NCI-H82 (cell line): ENCODE results near the gene HAUS7.

ENCODE experiments used
- DNase-seq: peaks from one replicate; lab custom pipeline; 2025; lab: John Stamatoyannopoulos, UW

HAUS7 gene

GRCh38 chrX:153476666-153477363, 6.4 kb upstream of the HAUS7 start:
- DNase-seq: peak; percentile 86

GRCh38 chrX:153475751-153476281, 5.4 kb upstream of the HAUS7 start:
- DNase-seq: peak; percentile 37

DNA sequence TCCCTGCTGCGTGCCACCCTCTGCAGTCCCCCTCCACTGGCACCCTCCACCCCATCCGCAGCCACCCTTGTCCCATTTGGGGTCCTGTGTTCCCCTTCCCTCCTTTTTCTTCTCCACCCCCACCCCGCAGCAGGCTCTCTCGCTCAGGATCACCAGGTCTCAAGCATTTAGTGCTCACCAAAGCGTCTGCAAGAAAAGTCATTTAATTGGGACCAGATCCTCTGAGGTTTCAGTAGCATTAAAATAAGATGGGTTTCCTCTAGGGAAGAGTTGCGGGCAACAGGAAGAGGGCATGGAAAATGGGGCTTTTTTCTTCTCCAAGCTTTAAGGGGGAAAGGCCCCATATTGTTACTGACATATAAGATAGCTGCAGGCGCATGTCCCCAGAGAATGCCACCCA, 4.9 kb upstream of the HAUS7 start:
- DNase-seq: no peak

DNA sequence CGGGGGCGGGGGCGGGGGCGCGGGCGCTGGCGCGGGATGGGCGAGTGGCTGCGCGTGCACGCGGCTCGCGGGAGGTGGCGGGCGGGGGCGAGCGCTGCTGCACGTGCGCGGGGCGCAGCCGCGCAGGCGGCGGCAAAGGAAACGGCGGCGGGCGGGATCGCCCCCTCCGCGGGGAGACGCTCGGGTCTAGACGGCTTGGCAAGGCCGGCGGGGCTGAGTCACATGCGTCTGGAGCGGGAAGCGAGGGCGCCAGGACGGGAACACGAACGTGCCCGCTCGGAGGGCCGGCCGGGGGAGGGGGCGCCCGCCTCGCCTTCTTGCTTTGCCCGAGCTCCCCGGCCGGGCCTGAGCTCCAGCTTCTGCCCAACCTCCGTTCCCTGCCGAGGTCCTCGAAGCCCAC, 4.3 kb upstream of the HAUS7 start:
- DNase-seq: no peak

DNA sequence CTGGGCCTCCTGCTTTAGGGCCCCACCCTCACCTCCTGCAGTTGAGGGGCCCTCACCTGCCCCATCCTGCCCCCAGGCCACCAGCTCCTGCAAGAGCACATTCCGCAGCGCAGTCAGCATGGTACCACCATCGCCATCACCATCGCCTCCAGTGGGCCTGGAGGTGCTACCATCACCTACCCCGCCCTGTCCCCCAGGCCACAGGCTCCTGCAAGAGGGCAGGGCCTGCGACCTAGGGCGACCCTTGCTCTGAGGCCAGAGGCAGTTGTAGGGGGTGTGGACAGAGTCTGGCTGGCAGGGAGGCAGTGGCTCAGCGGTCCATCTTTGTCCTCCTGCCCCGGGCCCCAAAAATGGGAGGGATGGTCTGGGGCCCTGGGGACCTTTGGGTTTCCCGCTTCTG, 3.9 kb upstream of the HAUS7 start:
- DNase-seq: no peak

DNA sequence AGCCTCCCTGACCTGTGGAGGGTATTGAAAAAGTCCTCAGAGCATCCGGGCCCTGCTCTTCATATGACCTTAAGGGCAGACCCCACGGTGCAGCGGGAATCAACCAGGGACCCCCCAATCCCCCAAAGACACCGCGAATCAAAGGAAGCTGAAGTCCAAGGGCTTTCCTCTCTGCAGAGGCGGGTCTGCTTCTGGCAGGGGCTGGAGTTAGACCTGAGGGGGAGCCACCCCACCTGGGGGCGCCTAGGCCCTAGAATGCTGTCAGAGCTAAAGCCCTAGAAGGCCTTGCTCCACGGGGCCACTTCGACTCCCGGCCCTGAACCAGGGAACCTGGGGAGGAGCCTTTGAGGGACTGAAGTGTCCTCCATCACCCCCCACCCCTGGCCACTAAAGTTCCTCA, 2.8 kb upstream of the HAUS7 start:
- no peak for DNase-seq

- no peak for DNase-seq
Observed at GRCh38 chrX:153471663-153472280, 1.4 kb upstream of the HAUS7 start.

- peak; percentile 55 for DNase-seq
Observed at GRCh38 chrX:153469811-153470410, 465 bp downstream of the HAUS7 start.

DNA sequence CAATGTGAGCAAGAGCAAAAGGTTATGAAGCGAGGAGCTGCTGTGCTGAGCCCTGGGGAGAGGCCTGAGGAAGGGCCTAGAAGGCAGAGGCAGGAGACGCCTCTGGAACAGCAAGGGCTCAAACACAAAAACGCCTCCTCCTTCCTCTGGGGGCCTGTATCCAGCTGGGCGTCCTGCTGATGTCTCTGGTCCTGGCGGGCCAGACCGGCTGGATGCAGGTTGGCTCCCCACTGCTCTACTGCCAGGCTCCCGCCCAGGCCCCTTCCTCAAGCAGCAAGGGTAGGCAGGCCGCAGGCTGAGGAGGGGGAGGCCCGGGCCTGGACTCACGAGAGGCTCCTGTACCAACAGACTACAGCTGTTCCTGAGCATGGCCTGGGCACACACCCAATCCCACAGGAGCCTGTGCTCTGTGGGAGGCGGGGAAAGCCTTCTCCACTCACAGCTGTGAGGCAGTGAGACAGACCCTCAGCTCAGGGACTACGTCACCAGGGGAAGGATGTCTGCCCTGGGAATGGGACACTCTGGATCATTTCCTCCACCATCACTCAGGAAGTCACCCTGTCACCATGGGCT, 2.3 kb downstream of the HAUS7 start:
- DNase-seq: no peak

- no peak for DNase-seq
Observed at GRCh38 chrX:153465691-153466380, 4.5 kb downstream of the HAUS7 start.

DNA sequence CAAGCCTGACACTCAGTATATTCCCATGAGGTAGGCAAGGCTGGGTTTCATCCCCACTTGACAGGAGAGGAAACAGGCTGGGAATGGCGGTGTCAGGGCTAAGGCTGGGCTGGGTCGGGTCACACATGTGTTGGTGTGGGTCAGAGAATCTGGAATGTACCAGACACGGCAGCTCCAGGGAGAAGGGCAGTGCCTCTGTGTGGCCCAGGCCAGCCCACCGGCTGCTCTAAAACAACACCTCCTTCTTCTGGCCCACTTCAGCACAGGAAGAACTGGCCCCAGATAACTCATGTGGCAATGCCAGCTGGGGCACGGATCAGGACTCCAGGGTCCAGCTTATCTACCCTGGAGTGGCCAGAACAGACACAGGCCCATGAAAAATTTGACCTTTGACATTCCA, 6.3 kb downstream of the HAUS7 start:
- DNase-seq: no peak

DNA sequence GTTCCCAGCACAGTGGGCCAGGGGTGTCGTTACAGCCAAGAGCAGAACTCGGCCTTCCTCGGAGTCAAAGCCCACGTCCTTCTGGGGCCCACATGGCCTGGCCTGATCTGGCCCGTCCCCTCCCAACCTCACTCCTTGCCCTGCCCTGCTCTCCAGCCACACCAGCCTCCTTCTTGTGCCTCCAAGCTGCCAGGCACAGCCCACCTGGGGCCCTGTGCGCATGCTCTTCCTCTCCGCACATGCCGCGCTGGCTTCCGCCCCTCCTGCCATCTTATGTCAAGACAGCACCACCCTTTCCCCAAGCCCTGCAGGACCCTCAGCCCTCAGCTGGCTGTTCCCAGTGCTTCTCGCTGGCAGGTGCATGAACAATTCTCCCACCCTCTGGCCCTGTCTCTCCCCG, 6.8 kb downstream of the HAUS7 start:
- no peak for DNase-seq

GRCh38 chrX:153463031-153463430, 7.3 kb downstream of the HAUS7 start:
- no peak for DNase-seq

- DNase-seq: no peak
Observed at GRCh38 chrX:153462291-153462690, 8.1 kb downstream of the HAUS7 start.

- peak; percentile 76 for DNase-seq
Observed at GRCh38 chrX:153460826-153461225, 9.6 kb downstream of the HAUS7 start.

DNA sequence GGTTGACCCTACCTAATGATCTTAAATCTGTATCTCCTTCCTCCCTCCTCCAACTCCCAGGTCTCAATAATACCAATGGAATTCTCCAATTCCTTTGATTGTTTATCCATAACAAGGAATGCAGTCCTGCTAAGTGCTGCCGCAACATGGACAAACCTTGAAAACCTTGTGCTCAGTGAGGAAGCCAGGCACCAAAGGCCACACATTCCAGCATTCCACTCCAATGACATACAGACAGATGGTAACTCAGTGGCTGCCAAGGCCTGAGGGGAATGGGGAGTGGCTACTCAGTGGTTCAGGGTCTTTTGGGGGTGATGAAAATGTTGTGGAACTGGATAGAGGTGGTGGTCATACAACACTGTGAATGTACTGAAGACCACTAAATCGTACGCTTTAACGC, 10.4 kb downstream of the HAUS7 start:
- DNase-seq: no peak

DNA sequence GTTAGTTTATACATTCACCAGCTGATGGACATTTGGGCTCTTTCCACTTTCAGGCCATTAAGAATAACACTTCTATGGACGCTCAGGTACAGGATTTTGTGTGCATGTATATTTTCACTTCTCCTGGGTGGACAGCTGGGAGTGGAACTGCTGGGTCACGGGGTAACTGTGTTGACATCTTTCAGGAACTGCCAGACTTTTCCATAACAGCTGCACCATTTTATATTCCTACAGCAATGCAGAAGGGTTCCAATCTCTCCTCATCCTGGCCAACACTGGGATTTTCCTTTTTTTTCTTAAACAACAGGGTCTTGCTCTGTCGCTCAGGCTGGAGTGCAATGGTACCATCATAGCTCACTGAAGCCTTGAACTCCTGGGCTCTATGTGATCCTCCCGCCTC, 11.9 kb downstream of the HAUS7 start:
- DNase-seq: no peak

- no peak for DNase-seq
Observed at GRCh38 chrX:153457827-153458466, 12.4 kb downstream of the HAUS7 start.

DNA sequence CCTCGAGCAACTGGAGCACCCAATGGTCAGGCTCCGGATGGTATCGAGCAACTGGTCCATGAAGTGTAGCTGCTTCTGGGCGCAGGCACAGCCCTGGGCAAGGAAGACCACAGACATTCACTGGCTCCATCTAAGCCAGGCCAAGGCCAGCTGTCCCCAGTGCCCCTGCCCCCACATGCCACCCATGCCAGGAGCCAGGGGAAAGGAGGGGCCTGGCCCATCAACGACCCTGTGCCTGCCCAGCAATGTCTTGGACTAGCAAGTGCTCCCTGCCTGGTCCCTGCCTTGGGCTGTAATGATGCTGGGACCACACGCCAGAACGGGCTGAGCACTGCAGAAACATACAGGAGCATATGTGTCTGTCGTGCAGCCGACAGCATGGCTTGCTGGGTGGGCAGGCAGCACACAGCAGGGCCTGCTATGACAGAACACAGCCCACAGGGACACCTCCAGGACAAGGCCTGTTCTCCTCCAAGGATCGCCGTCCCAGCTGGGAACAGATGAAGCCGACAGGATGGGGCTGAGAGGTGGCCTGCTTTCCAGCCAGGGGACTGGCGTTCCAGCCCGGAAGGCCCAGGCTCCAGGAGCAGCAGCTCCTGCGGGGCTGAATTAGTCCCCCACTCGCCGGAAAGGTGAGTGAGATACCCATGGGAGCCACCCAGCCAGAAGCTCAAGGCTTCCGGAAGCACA, 13.1 kb downstream of the HAUS7 start:
- DNase-seq: no peak

DNA sequence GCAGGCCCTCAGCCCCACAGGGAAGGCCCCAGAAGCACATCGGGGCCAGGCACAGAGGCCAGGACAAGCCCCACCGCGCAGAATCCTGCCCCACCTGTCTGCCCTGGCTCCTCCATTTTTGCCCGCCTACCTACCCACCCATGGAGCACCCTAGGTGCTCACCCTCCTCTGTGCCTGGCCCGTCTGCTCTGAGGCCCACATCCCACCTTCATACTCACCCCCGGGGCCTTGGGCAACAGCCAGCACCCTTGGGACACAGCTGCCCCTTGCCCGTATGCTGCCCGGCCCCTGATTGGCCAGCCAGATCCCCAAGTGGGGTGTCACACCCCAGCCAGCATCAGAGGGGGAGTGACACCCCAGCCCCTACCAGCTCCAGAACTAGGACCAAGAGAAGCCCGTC, 13.7 kb downstream of the HAUS7 start:
- no peak for DNase-seq

GRCh38 chrX:153456161-153456560, 14.2 kb downstream of the HAUS7 start:
- no peak for DNase-seq
